Activated CD4-positive, alpha-beta T cell treated with anti-CD3 and anti-CD28 coated beads, Interleukin-2, amount 10 ng/mL, durations not matched to agents 7 days and 5 days (primary cell): ENCODE measurements around the gene KCNK6. TPM values are rescaled to one million over a fixed set of nuclear protein-coding genes. Genes with fewer than 3 reads are reported as not detected.

ENCODE experiments used
- CTCF ChIA-PET: fragments of 350-600 bp; sonication (Branson Sonifier 250); formaldehyde crosslinking; loops from one replicate; lab custom pipeline; 2021; ENCODE audit warnings: antibody characterized with exemption; lab: Charles Lee
- POLR2A ChIA-PET: fragments of 350-600 bp; sonication (Branson Sonifier 250); formaldehyde crosslinking; loops from one replicate; lab custom pipeline; 2021; ENCODE audit warnings: antibody characterized with exemption; lab: Charles Lee
- DNase-seq: peaks from one replicate; pipeline ENCODE4 v3.0.0-alpha.2; 2020
- H3K27ac Mint-ChIP-seq: one replicate; pipeline ENCODE4 v1.8.0; 2021; ENCODE audit warnings: mild to moderate bottlenecking, moderate library complexity, mixed read lengths
- H3K27me3 Mint-ChIP-seq: one replicate; pipeline ENCODE4 v1.8.0; 2021; ENCODE audit warnings: mixed read lengths
- H3K36me3 Mint-ChIP-seq: one replicate; pipeline ENCODE4 v1.8.0; 2021; ENCODE audit warnings: low read depth, mixed read lengths
- H3K4me1 Mint-ChIP-seq: one replicate; pipeline ENCODE4 v1.8.0; 2021; ENCODE audit warnings: mixed read lengths
- H3K4me3 Mint-ChIP-seq: one replicate; pipeline ENCODE4 v1.8.0; 2021; ENCODE audit warnings: mild to moderate bottlenecking, moderate library complexity, mixed read lengths
- H3K9me3 Mint-ChIP-seq: one replicate; pipeline ENCODE4 v1.8.0; 2021; ENCODE audit warnings: mixed read lengths
- total RNA-seq, 2 experiments: library from RNA; stranded (reverse); gene quantifications; one replicate each; pipeline ENCODE4 v1.2.3, GENCODE V29; 2021

KCNK6 gene
- total RNA-seq, 2 experiments from 2014 or later: 12.6 to 14.0 TPM

DNA sequence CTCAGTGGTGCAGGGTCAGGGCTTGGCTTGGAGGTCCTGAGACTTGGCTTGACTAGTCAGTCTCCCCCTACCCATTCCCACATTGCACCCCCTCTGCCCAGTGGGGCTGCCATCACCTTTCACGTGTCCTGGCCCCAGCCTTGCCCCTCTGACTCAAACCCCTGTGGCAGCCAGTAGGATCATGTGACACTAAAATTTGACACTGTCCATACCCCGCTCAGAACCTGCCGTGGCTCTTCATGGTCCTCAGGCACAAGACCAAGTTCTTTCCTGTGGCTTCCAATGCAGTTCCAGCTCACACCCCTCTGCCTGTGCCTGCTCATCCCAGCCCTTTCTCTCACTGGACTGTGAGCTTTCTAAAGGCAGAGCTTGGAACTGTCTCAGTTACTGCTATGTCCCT, 56.9 kb downstream of the KCNK6 start:
- peak overlapping the region; percentile 98 for H3K4me3 Mint-ChIP-seq
- ChIA-PET CTCF (interaction anchor here (0.7 to 1.4 kb wide), 4 partner anchors 8 to 26 kb away, joined by 3 to 12 read pairs (median 5); partner anchors contain the start of genes FAM98C and GGN), POLR2A (no interaction called here)

DNA sequence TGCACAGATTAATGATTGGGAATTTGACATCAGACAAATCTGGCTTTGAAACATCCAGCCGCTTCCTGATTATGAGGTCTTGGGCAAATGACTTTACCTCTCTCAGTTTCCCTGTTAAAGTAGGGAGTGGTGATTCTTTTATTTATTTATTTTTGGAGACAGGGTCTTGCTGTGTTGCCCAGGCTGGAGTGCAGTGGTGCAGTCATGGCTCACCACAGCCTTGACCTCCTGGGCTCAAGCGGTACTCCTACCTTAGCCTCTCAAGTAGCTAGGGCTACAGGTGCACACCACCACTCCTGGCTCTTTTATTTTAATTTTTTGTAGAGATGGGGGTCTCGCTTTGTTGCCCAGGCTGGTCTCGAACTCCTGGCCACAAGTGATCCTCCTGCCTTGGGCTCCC, 57.4 kb downstream of the KCNK6 start:
- POLR2A ChIA-PET: no interaction called here
- CTCF ChIA-PET: interaction anchor here (0.7 to 2.3 kb wide), 3 partner anchors 11 to 42 kb away, joined by 3 to 9 read pairs (median 5); partner anchors contain the start of genes CATSPERG, FAM98C and GGN
- no peak for DNase-seq
- peaks cover 30% of the 10 kb centered on the region for H3K4me1 Mint-ChIP-seq
- H3K27me3 Mint-ChIP-seq: no peaks in the 10 kb centered on the region
- H3K27ac Mint-ChIP-seq: no peak overlapping the region
- H3K9me3 Mint-ChIP-seq: no peaks in the 10 kb centered on the region
- no peak overlapping the region for H3K4me3 Mint-ChIP-seq
- peaks cover 52% of the 10 kb centered on the region for H3K36me3 Mint-ChIP-seq

More for the DNA sequence above, 56.9 kb downstream of the KCNK6 start:
- H3K36me3 Mint-ChIP-seq: peaks cover 47% of the 10 kb centered on the region
- H3K27me3 Mint-ChIP-seq: no peaks in the 10 kb centered on the region
- peaks cover 30% of the 10 kb centered on the region for H3K4me1 Mint-ChIP-seq
- peak overlapping the region; percentile 38 for H3K27ac Mint-ChIP-seq
- DNase-seq: no peak
- no peaks in the 10 kb centered on the region for H3K9me3 Mint-ChIP-seq

DNA sequence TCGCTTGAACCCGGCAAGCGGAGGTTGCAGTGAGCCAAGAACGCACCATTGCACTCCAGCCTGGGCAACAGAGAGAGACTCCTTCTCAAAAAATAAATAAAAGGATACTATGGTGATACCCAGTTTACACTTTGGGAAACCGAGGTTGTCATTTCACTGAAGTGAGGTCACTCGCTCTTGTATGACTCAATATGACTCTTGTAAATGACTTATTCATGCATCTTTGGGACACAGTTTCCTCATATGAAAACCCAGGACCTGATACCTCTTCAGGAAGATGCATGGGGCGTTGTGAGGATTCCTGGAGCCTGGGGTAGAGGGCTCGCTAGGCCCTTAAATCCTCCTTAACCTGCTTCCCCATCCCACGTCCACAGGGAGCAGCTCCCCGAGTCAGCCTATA, 59.2 kb downstream of the KCNK6 start:
- no peak overlapping the region for H3K27ac Mint-ChIP-seq
- H3K27me3 Mint-ChIP-seq: no peaks in the 10 kb centered on the region
- peaks cover 28% of the 10 kb centered on the region for H3K4me1 Mint-ChIP-seq
- no peaks in the 10 kb centered on the region for H3K9me3 Mint-ChIP-seq
- no peak overlapping the region for H3K4me3 Mint-ChIP-seq
- no peak for DNase-seq
- ChIA-PET POLR2A (no interaction called here), CTCF (interaction anchor here (2.3 kb wide), 1 partner anchor 24 kb away, joined by 9 read pairs; the partner anchor contains the start of gene FAM98C)
- H3K36me3 Mint-ChIP-seq: peaks cover 67% of the 10 kb centered on the region

DNA sequence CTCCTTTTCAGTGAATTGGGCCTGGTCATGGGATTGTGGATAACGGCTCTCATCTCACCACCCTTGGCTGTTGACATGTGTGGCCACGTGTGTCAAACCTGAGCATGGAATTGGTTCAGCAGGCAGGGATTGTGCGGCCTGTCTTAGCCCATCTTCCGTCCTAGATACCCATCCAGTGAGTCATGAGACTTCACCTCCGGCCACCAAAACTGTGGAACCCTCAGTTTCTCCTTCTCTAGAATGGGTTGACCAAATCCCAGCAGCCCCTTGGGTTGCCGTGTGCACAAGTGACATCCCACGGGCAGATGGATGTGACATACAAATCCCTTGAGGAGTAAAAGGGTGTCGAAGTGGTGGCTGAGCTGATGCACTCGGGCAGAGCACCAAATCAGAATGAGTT, 61.5 kb downstream of the KCNK6 start:
- Mint-ChIP-seq H3K36me3 (peaks cover 62% of the 10 kb centered on the region), H3K4me3 (no peak overlapping the region), H3K27me3 (no peaks in the 10 kb centered on the region), H3K27ac (no peak overlapping the region), H3K9me3 (no peaks in the 10 kb centered on the region), H3K4me1 (peaks cover 10% of the 10 kb centered on the region)
- POLR2A ChIA-PET: interaction anchor here (0.7 kb wide), 1 partner anchor 36 kb away, joined by 3 read pairs; no protein-coding TSS in a partner anchor
- CTCF ChIA-PET: interaction anchor here (0.9 kb wide), 1 partner anchor 22 kb away, joined by 3 read pairs; the partner anchor contains the start of gene FAM98C
- no peak for DNase-seq

Other genes starting within 250 kb of the KCNK6 start
- under 1 TPM; 0.12 to 0.20 TPM for gene DPF1, start 95.6 kb upstream of the KCNK6 start, total RNA-seq
- gene PPP1R14A, start 63.5 kb upstream of the KCNK6 start, total RNA-seq: not detected
- 1 to 10 TPM; 8.9 to 9.3 TPM for gene SPINT2, start 55.3 kb upstream of the KCNK6 start, total RNA-seq
- gene C19orf33, start 15.6 kb upstream of the KCNK6 start, total RNA-seq: not detected
- gene YIF1B, start 3.9 kb upstream of the KCNK6 start, total RNA-seq: 10 to 100 TPM; 63.1 to 72.4 TPM
- gene CATSPERG, start 16.0 kb downstream of the KCNK6 start, total RNA-seq: 1 to 10 TPM; 4.2 to 5.6 TPM
- gene PSMD8, start 54.7 kb downstream of the KCNK6 start, total RNA-seq: 100 to 1,000 TPM; 178 to 186 TPM
- gene GGN, start 68.2 kb downstream of the KCNK6 start, total RNA-seq: not detected
- 1 to 10 TPM; 1.2 to 1.8 TPM for gene SPRED3, start 68.9 kb downstream of the KCNK6 start, total RNA-seq
- 10 to 100 TPM; 27.5 to 37.2 TPM for gene FAM98C, start 83.2 kb downstream of the KCNK6 start, total RNA-seq
- 1 to 10 TPM; 2.6 to 3.8 TPM for gene RASGRP4, start 106.4 kb downstream of the KCNK6 start, total RNA-seq
- 1 to 10 TPM in 1 of 2 experiments, under 1 TPM in 1; 0.79 to 1.0 TPM for gene RYR1, start 113.8 kb downstream of the KCNK6 start, total RNA-seq